ENCODE measurements around the gene GRM8.

The GRM8 gene

GRCh38 chr7:126803990-126804389 is 448.8 kb downstream of the GRM8 start:
- no peak for DNase-seq

- peak; percentile 6 for DNase-seq
These were observed 449.6 kb downstream of the GRM8 start for GRCh38 chr7:126803060-126803665.

GRCh38 chr7:126801733-126802132 is 451.0 kb downstream of the GRM8 start:
- DNase-seq, result no peak

GRCh38 chr7:126799541-126799940 is 453.2 kb downstream of the GRM8 start:
- no peak for DNase-seq

- DNase-seq, result no peak
These were observed 460.2 kb downstream of the GRM8 start for GRCh38 chr7:126792521-126792920.

GRCh38 chr7:126791306-126791705 is 461.4 kb downstream of the GRM8 start:
- no peak for DNase-seq

GRCh38 chr7:126790763-126791162 is 462.0 kb downstream of the GRM8 start:
- DNase-seq, result no peak

GRCh38 chr7:126783613-126784012 is 469.1 kb downstream of the GRM8 start:
- DNase-seq, result no peak

GRCh38 chr7:126780993-126781392 is 471.7 kb downstream of the GRM8 start:
- no peak for DNase-seq

- DNase-seq, result no peak
These were observed 474.6 kb downstream of the GRM8 start for GRCh38 chr7:126778101-126778500.

- no peak for DNase-seq
These were observed 476.2 kb downstream of the GRM8 start for GRCh38 chr7:126776498-126776897.

GRCh38 chr7:126774077-126774476 is 478.7 kb downstream of the GRM8 start:
- no peak for DNase-seq

- no peak for DNase-seq
These were observed 483.9 kb downstream of the GRM8 start for GRCh38 chr7:126768836-126769235.

- DNase-seq, result no peak
These were observed 491.7 kb downstream of the GRM8 start for GRCh38 chr7:126760914-126761577.

GRCh38 chr7:126755381-126755780 is 497.4 kb downstream of the GRM8 start:
- no peak for DNase-seq

- no peak for DNase-seq
These were observed 502.4 kb downstream of the GRM8 start for GRCh38 chr7:126750207-126750911.

- DNase-seq, result no peak
These were observed 523.8 kb downstream of the GRM8 start for GRCh38 chr7:126728967-126729366.

GRCh38 chr7:126727930-126728391 is 524.8 kb downstream of the GRM8 start:
- no peak for DNase-seq

- no peak for DNase-seq
These were observed 528.7 kb downstream of the GRM8 start for GRCh38 chr7:126723966-126724544.

GRCh38 chr7:126720232-126720631 is 532.5 kb downstream of the GRM8 start:
- DNase-seq, result no peak

GRCh38 chr7:126718419-126718818 is 534.3 kb downstream of the GRM8 start:
- no peak for DNase-seq

- DNase-seq, result no peak
These were observed 536.4 kb downstream of the GRM8 start for GRCh38 chr7:126716321-126716720.

- DNase-seq, result no peak
These were observed 537.7 kb downstream of the GRM8 start for GRCh38 chr7:126715076-126715475.

Data from amniotic stem cell (primary cell).